Activated naive CD4-positive, alpha-beta T cell treated with anti-CD3 and anti-CD28 coated beads, Interleukin-2, amount 50 U/mL, for 24 hours (primary cell): Measurements from ENCODE around the gene CFL1.

Experiments used
- H3K27ac Mint-ChIP-seq: one replicate; pipeline ENCODE4 v1.8.0; 2021; ENCODE audit warnings: mild to moderate bottlenecking, mixed read lengths
- H3K27me3 Mint-ChIP-seq: one replicate; pipeline ENCODE4 v1.8.0; 2021; ENCODE audit warnings: mixed read lengths
- H3K36me3 Mint-ChIP-seq: one replicate; pipeline ENCODE4 v1.8.0; 2021; ENCODE audit warnings: mixed read lengths
- H3K4me1 Mint-ChIP-seq: one replicate; pipeline ENCODE4 v1.8.0; 2021; ENCODE audit warnings: mixed read lengths
- H3K4me3 Mint-ChIP-seq: one replicate; pipeline ENCODE4 v1.8.0; 2021; ENCODE audit warnings: mild to moderate bottlenecking, mixed read lengths
- H3K9me3 Mint-ChIP-seq: one replicate; pipeline ENCODE4 v1.8.0; 2021; ENCODE audit warnings: mixed read lengths

CFL1 gene

DNA sequence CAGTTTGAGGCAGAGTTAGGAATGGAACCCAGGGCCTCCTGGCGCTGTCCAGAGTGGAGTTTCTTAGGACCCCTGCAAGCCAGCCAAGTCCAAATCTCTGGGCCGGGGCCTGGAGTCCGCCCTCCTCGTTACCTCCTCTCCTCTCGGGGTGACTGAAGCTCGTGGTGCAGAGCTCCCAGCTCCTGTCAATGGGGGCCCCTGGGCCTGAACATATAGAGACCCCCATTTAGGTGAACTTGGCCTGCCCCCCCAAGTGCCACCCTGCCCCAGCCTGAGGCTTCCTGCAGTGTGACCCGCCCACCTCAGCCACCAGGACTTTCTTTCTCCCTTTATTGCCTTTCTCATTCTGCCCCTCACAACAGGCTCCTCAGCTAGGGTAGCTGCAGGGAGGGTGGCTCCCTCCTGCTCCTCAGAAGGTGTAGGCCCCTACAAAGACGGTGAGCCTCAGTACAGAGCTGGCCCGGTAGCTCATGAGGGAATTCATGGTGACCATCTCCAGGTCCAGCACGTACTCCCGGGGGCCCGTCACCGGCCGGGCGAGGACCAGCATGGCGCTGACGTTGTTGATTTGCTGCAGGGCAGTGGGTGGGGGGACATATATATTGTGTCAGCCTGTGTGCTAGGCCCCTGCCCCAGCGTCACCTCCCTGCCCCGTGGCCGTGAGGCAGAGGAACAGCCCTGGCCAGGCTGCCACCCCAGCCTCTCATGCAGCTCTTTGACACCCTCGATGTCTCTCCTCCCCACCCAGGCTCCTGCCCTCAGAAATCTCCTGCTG is 8.7 kb upstream of the CFL1 start:
- peaks cover 14% of the 10 kb centered on the region for H3K4me1 Mint-ChIP-seq
- no peak overlapping the region for H3K4me3 Mint-ChIP-seq
- peaks cover 4% of the 10 kb centered on the region for H3K36me3 Mint-ChIP-seq
- no peaks in the 10 kb centered on the region for H3K9me3 Mint-ChIP-seq
- no peaks in the 10 kb centered on the region for H3K27me3 Mint-ChIP-seq
- H3K27ac Mint-ChIP-seq = peak overlapping the region; percentile 46

DNA sequence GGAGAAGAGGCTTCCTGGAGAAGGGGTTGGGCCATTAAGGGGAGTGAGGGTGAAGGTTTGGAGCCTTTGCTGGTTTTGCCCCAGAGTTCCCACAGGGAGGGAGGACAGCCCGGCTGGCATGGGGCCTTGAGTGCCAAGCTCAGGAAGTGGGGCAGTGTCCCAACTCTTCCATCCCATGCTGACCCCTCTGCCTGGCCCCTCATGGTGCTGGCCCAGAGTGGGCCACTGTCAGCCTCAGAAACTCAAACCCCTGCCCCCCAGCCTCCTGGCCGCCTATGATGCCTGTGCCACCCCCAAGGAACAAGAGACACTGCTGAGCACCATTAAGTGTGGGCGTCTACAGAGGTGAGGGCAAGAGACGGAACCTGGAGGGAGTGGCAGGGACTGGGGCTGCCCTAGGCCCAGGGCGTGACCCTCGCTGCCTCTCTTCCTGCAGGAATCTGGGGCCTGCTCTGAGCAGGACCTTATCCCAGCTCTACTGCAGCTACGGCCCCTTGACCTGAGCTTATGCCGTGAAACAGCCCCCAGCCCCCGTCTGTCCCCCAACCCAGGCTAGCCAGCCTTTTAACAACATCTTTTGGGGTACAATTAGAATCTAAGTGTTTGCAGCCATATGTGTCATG is 7.7 kb upstream of the CFL1 start:
- H3K9me3 Mint-ChIP-seq = no peaks in the 10 kb centered on the region
- no peaks in the 10 kb centered on the region for H3K27me3 Mint-ChIP-seq
- H3K27ac Mint-ChIP-seq = no peak overlapping the region
- no peak overlapping the region for H3K4me3 Mint-ChIP-seq
- peaks cover 4% of the 10 kb centered on the region for H3K36me3 Mint-ChIP-seq
- peaks cover 18% of the 10 kb centered on the region for H3K4me1 Mint-ChIP-seq

DNA sequence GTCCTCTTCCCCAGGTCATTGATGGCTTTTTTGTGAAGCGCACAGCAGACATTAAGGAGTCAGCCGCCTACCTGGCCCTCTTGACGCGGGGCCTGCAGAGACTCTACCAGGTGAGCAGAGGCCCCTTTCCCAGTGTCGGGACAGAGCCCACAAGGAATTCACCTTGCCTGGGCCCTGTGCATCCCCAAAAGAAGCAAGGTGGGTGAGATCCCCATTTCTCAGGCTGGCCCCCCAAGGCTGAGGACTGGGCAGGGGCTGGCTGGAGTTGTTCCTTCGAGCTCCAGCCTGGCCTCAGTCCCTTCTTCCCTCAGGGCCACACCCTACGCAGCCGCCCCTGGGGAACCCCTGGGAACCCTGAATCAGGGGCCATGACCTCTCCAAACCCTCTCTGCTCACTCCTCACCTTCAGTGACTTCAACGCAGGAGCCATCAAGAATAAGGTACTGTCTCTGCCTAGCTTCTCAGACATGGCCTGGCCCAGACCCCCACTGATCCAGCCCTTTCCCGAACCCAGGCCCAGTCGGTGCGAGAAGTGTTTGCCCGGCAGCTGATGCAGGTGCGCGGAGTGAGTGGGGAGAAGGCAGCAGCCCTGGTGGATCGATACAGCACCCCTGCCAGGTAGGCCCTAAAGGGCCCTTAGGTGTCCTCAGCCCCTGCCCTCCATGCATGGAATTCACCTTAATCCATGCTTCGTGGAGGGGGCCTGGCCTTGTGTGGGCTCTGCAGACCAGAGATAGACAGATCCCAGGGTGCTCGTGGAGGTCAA is 6.9 kb upstream of the CFL1 start:
- Mint-ChIP-seq H3K9me3 (no peaks in the 10 kb centered on the region), H3K4me1 (peaks cover 19% of the 10 kb centered on the region), H3K27me3 (no peaks in the 10 kb centered on the region), H3K36me3 (peaks cover 5% of the 10 kb centered on the region), H3K4me3 (no peak overlapping the region), H3K27ac (no peak overlapping the region)

DNA sequence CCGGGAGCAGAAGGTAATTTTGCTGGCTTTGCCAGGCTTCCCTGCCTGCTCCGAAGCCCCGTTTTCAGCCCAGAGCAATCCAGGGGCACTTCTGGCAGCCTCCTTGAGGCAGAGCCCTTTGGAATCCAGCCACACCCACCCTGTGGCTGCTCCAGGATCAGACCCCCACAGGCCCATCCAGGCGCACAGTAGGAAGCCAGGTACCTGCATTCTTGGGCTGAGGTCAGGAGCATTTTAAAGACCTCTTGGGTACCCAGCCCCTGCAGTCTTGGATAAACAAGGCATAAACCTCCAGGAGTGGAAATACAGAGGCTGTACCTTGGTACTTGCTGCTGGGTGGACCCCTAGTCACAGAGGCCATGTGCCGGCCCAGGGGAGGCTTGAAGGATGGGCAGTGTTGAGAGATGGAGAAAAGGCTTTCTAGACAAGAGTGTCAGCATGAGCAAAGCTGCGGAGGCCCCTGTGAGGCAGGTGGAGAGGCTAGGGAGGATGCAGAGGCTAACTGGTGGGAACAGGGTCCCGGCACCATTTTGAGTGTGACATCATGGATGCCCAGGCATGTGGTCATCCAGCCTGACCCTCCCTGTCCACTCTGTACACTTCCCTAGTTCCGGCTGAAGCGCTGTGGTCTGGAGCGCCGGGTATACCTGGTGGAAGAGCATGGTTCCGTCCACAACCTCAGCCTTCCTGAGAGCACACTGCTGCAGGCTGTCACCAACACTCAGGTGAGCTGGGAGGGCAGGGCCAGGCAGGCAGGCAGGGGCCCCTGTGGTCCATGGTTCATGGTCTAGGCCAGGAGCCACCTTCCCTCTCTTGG is 6.1 kb upstream of the CFL1 start:
- peaks cover 5% of the 10 kb centered on the region for H3K36me3 Mint-ChIP-seq
- no peaks in the 10 kb centered on the region for H3K9me3 Mint-ChIP-seq
- H3K27ac Mint-ChIP-seq = no peak overlapping the region
- H3K27me3 Mint-ChIP-seq = no peaks in the 10 kb centered on the region
- peaks cover 22% of the 10 kb centered on the region for H3K4me1 Mint-ChIP-seq
- H3K4me3 Mint-ChIP-seq = no peak overlapping the region

DNA sequence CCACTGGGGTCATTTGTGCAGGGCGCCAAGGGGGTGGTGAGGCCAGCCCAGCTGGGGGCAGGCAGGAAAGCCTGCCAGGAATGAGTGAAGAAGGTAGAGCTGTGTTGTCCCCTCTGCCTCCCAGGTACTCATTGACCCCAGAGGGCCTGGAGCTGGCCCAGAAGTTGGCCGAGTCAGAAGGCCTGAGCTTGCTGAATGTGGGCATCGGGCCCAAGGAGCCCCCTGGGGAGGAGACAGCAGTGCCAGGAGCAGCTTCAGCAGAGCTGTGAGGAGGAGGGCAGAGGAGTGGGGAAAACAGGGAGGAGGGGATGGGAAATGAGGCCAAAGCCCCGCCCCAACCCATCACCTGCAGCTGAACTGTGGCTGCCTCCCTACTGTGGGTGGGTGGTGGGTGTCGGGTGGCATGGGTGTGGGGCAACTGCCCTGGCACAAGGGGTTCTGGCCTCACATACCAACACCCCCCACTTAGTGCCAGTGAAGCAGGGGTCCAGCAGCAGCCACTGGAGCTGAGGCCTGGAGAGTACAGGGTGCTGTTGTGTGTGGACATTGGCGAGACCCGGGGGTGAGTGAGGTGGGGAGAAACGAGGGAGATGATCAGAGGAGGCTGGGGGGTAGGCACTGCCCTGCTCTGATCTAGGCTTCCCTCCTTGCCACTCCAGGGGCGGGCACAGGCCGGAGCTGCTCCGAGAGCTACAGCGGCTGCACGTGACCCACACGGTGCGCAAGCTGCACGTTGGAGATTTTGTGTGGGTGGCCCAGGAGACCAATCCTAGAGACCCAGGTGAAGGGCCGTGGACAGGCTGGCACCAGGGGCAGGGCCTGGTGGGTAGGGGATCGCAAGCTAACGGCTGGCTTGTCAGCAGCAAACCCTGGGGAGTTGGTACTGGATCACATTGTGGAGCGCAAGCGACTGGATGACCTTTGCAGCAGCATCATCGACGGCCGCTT is 5.2 kb upstream of the CFL1 start:
- peaks cover 30% of the 10 kb centered on the region for H3K4me1 Mint-ChIP-seq
- H3K9me3 Mint-ChIP-seq = no peaks in the 10 kb centered on the region
- peak overlapping the region; percentile 59 for H3K27ac Mint-ChIP-seq
- H3K27me3 Mint-ChIP-seq = no peaks in the 10 kb centered on the region
- peaks cover 5% of the 10 kb centered on the region for H3K36me3 Mint-ChIP-seq
- no peak overlapping the region for H3K4me3 Mint-ChIP-seq

DNA sequence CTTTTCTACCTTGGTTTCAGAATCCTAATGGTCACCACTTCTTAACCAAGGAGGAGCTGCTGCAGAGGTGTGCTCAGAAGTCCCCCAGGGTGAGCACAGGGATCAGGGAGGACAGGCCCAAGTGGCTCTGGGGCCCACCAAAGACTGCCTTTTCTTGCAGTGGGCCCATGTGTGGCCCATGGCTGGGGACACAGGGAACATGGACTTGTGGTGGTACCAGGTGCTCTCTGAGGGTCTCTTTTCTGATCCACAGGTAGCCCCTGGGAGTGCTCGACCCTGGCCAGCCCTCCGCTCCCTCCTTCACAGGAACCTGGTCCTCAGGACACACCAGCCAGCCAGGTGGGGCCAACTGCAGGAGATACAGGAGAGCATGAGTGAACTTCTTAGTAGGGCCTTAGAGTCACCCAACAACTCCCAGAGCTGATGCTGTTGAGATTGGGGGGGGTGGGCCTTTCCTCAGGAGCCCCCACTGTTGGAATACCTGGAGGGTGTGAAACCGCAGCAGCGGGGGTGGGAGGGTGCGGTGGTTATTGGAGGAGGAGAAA is 4.3 kb upstream of the CFL1 start:
- peaks cover 30% of the 10 kb centered on the region for H3K4me1 Mint-ChIP-seq
- H3K36me3 Mint-ChIP-seq = peaks cover 5% of the 10 kb centered on the region
- peak overlapping the region; percentile 23 for H3K4me3 Mint-ChIP-seq
- no peaks in the 10 kb centered on the region for H3K9me3 Mint-ChIP-seq
- H3K27me3 Mint-ChIP-seq = no peaks in the 10 kb centered on the region
- no peak overlapping the region for H3K27ac Mint-ChIP-seq

- Mint-ChIP-seq H3K4me3 (peak overlapping the region; percentile 95), H3K4me1 (peaks cover 33% of the 10 kb centered on the region), H3K36me3 (peaks cover 8% of the 10 kb centered on the region), H3K27ac (no peak overlapping the region), H3K27me3 (no peaks in the 10 kb centered on the region), H3K9me3 (no peaks in the 10 kb centered on the region)
Observed at GRCh38 chr11:65861533-65862183, 3.7 kb upstream of the CFL1 start.

DNA sequence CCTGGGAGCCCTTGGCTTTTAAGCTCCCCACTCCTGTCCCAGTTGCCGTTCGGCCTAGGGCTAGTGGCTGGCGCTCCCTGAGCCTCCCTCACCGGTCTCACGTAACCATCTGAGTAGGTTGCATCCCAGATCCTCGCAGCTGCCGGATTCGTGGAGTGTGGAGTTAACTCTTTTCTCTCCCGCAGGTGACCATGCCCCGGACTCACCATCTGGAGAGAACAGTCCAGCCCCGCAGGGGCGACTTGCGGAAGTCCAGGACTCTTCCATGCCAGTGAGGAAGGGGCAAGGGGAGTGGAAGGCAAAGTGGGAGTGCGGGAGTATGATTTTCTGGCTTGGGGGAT is 3.2 kb upstream of the CFL1 start:
- H3K27me3 Mint-ChIP-seq = no peaks in the 10 kb centered on the region
- peaks cover 38% of the 10 kb centered on the region for H3K4me1 Mint-ChIP-seq
- H3K27ac Mint-ChIP-seq = peak overlapping the region; percentile 81
- no peaks in the 10 kb centered on the region for H3K9me3 Mint-ChIP-seq
- peaks cover 13% of the 10 kb centered on the region for H3K36me3 Mint-ChIP-seq
- H3K4me3 Mint-ChIP-seq = peak overlapping the region; percentile 95

GRCh38 chr11:65860278-65861164 is 2.5 kb upstream of the CFL1 start, which contains the start of gene MUS81:
MUS81 (plus strand) TSS chr11:65860433; CDS start chr11:65860754, 321 bp downstream.
- peaks cover 44% of the 10 kb centered on the region for H3K4me1 Mint-ChIP-seq
- no peaks in the 10 kb centered on the region for H3K9me3 Mint-ChIP-seq
- H3K27me3 Mint-ChIP-seq = no peaks in the 10 kb centered on the region
- H3K4me3 Mint-ChIP-seq = peak within 1 kb of the TSS; percentile 95
- peak within 1 kb of the TSS; percentile 98 for H3K27ac Mint-ChIP-seq
- peaks cover 18% of the 10 kb centered on the region for H3K36me3 Mint-ChIP-seq

GRCh38 chr11:65859812-65860277 is 1.9 kb upstream of the CFL1 start:
- Mint-ChIP-seq H3K4me3 (peak overlapping the region; percentile 95), H3K27me3 (no peaks in the 10 kb centered on the region), H3K9me3 (no peaks in the 10 kb centered on the region), H3K27ac (peak overlapping the region; percentile 98), H3K36me3 (peaks cover 19% of the 10 kb centered on the region), H3K4me1 (peaks cover 49% of the 10 kb centered on the region)

DNA sequence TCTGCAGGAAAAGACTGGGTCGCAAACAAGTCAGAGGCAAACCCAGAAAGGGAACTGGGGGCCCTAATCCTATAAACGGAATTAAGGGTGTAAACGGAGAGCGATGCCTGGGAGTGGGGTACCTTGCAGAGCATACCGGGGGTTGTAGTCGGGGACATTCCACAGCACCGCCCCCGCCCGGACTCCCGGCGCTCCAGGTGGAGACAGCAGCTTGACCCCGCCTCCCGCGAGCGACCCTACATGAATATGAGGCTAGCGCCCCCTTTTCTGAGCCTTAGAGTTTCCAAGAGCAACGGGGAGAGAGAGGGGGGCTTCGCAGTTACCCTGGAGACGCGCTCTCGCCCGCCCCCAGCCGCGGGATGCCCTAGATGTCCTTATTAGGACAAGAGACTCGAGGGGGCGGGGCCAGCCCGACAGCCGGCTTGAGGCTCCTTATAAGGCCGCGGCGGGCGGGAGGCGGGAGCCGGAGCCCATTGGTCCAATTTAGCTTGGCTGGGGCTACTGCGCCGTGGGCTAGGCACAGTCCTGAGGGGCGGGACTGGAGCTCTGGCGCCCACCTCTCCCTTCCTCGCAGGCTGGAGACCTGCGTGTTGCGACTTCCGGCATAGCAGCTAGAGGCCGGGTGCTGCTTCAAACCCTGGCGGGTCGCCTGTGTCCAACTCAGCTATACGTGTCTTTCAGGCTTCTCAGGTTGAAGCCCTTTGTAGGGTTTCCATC is 1.3 kb upstream of the CFL1 start:
- Mint-ChIP-seq H3K36me3 (peaks cover 24% of the 10 kb centered on the region), H3K4me3 (peak overlapping the region; percentile 95), H3K27ac (peak overlapping the region; percentile 98), H3K9me3 (no peaks in the 10 kb centered on the region), H3K4me1 (peaks cover 55% of the 10 kb centered on the region), H3K27me3 (no peaks in the 10 kb centered on the region)

- Mint-ChIP-seq H3K9me3 (no peaks in the 10 kb centered on the region), H3K4me1 (peaks cover 61% of the 10 kb centered on the region), H3K36me3 (peaks cover 24% of the 10 kb centered on the region), H3K27me3 (no peaks in the 10 kb centered on the region), H3K4me3 (peak overlapping the region; percentile 95), H3K27ac (peak overlapping the region; percentile 98)
Observed at GRCh38 chr11:65858681-65859087, 704 bp upstream of the CFL1 start.
